ENCODE data around the gene TEX52. TPM values are rescaled to one million over a fixed set of nuclear protein-coding genes. Genes with fewer than 3 reads are reported as not detected.

The TEX52 gene
- not detected for total RNA-seq
- long read RNA-seq, result 0 reads

DNA sequence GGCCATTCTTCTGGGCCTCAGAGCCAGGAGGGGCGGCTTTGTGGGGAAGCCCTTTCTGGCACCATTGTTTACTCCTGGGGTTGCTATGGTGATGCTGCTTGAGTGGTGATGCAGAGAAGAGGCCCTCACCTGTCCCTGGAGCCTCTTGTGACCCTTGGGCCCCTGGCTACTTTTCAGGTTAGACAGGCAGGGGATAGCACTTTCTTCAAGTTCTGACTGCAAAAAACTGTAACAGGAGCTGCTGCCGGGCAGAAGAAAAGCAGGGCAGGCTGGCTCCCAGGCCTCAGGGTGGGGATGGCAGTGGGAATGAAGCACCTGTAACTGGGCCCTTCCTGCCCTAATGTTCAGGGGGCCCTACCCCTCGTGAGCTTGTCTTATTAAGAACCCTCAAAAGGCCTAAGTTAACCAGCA lies at the start of gene TEX52:
Gene TEX52, minus strand, starts transcription at position 19 of the 411 bp plus-strand sequence. Its CDS starts 13 bp downstream, at position 6.
- DNase-seq (ENCODE audit: low spot score), result no peak

GRCh38 chr12:2904260-2904659 lies 47.4 kb upstream of the TEX52 start:
- no peak for DNase-seq (ENCODE audit: low spot score)

DNA sequence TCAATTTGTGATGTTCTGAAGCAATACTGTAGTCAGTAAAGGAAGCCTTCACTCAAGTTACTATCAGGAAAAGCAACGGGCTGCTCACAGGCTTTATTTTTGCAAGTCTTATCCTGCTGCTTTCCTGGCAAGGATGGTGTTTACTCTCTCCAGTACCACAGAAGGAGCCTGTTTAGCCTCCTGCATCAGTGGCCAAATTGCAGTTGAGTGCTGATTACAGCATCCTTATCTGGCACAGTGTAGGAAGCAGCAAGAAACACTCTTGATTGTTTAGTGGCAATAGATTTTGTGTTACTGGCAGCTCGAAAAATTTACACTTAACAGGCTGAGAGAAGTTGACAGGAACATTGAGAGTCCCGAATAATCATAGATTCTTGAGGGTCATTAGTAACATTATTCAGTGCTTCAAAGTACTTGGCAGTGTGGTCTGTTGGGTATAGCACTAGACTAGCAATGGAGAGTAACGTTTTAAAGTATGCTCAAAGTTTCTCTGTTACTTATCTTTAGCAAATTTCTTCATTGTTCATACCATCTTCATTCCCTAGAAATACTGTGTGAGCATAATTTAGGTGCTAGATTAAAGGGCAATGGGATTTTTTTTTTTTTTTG lies 45.5 kb upstream of the TEX52 start:
- DNase-seq (ENCODE audit: low spot score), result no peak

DNA sequence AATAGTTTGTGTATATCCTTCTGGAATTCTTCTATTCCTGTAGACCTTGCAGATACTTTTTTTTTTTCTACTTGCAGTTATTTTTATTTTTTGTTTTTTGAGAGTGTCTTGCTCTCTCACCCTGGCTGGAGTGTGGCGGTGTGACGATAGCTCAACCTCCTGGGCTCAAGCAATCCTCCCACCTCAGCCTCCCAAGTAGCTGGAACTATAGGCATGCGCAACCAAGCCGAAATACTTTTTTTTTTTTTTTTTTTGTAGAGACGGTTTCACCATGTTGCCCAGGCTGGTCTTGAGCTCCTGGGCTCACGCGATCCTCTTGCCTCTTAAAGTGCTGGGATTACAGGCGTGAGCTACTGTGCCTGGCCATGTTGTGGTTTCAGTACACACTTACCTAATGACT lies 43.8 kb upstream of the TEX52 start:
- no peak for DNase-seq (ENCODE audit: low spot score)

DNA sequence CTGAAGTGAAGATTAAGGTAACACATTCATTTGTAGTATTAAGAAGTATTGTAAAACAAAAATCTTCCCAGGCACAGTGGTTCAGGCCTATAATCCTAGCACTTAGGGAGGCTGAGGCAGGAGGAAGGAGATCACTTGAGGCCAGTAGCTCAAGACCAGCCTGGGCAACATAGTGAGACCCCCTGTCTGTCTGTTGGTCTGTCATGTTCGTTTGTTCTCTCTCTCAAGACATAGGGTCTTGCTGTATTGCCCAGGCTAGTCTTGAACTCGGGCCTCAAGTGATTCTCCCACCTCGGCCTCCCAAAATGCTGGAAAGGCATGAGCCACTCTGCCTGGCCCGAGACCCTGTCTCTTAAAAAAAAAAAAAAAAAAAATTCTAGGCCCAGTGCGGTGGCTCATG lies 40.6 kb upstream of the TEX52 start:
- no peak for DNase-seq (ENCODE audit: low spot score)

DNA sequence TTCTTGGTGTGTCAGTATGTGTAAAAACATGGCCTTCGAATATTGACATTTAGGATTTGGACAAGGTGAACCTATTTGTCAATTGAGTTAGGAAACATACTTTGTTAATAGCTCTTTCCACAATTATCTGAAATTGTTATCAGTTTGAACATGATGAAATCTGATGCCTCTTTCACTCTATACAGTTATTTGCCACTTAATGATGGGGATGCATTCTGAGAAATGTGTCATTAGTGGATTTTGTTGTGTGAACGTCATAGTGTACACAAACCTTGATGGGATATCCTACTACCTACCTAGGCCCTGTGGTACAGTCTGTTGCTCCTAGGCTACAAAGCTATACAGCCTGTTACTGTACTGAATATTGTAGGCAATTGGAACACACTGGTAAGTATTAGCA lies 38.7 kb upstream of the TEX52 start:
- DNase-seq (ENCODE audit: low spot score), result no peak

- DNase-seq (ENCODE audit: low spot score), result no peak
Observed at GRCh38 chr12:2895051-2895451, 38.2 kb upstream of the TEX52 start.

GRCh38 chr12:2893007-2893406 lies 36.2 kb upstream of the TEX52 start:
- no peak for DNase-seq (ENCODE audit: low spot score)

DNA sequence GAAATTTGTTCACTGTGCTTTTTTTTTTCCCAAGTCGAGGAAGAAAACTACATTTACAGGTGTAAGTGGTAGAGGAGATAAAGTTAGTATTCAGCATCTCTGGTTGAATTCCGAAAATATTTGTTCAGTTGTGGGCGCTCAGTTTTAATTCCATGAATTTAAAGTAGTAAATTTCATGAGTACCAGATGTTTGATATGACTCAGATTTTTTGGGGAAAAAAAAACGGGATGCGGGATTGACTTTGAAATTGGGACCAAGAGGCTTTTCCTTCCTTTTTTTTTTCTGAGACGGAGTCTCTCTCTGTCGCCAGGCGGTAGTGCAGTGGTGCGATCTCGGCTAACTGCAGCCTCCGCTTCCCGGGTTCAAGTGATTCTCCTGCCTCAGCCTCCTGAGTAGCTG lies 35.4 kb upstream of the TEX52 start:
- DNase-seq (ENCODE audit: low spot score), result no peak

GRCh38 chr12:2891240-2892053 lies 34.6 kb upstream of the TEX52 start:
- peak; percentile 92 for DNase-seq (ENCODE audit: low spot score)

DNA sequence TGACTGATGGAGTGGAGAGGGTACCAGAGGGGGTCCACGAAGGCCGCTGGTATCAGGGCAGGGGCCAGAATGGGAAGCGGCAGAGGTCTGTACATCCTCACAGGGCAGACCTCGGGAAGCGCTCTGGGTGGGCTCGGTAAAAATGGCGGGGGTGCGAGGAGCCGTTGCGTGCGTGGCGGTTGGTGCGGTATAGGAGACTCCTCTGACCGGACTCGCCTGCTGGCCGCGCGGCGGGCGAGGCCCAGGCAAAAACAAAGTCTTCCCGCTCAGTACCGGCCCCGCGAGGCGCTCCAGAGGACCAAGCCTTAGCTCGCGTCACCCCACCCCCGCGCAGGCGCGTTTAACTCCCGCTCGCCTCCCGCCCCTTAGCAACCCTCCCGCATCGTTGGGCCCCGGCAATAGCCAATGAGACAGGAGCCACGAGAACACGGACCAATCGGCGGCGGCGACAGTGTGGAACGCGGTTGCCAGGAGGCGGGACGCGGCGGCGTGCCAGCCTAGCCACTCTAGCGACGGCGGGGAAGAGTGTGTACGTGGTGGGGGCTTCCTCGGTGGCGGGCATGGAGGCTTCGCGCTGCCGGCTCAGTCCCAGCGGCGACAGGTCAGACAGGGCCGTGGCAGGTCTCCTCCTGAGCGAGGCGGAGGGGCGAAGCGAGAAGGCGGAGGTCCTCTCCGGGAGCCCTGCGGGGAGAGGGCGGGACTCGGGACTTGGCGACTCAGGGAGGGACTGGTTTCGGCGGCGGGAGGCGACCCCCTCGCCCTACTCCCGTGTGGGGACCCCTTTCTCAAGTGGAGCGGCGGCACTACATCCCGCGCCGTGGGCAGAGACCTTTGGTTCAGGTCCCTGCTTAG lies 33.8 kb upstream of the TEX52 start, which contains the start of gene TULP3:
Gene TULP3, plus strand, starts transcription at position 504 of the 852 bp plus-strand sequence. Its CDS starts 57 bp downstream, at position 561.
- DNase-seq (ENCODE audit: low spot score), result peak; percentile 100

GRCh38 chr12:2890001-2890387 lies 33.2 kb upstream of the TEX52 start:
- DNase-seq (ENCODE audit: low spot score), result no peak

GRCh38 chr12:2886768-2887450 lies 30.1 kb upstream of the TEX52 start:
- no peak for DNase-seq (ENCODE audit: low spot score)

GRCh38 chr12:2884810-2885209 lies 28.0 kb upstream of the TEX52 start:
- no peak for DNase-seq (ENCODE audit: low spot score)

GRCh38 chr12:2879853-2880252 lies 23.0 kb upstream of the TEX52 start:
- no peak for DNase-seq (ENCODE audit: low spot score)

- DNase-seq (ENCODE audit: low spot score), result peak; percentile 47
Observed at GRCh38 chr12:2877953-2878732, 21.3 kb upstream of the TEX52 start.

- DNase-seq (ENCODE audit: low spot score), result peak; percentile 97
Observed at GRCh38 chr12:2877047-2877952, 20.5 kb upstream of the TEX52 start, which contains the start of the genes FOXM1 and RHNO1. Gene FOXM1 (minus strand): TSS chr12:2877174. CDS start chr12:2874478, 2,696 bp downstream. Gene RHNO1 (plus strand): TSS chr12:2877223. CDS start chr12:2885367, 8,144 bp downstream.

- DNase-seq (ENCODE audit: low spot score), result no peak
Observed at GRCh38 chr12:2876431-2877046, 19.7 kb upstream of the TEX52 start.

Data from mesenteric fat pad (tissue), 1 donor.